ENCODE results near the gene FREM1.

FREM1 gene

GRCh38 chr9:14911046-14911445 is 818 bp upstream of the FREM1 start:
- no peak for DNase-seq

DNA sequence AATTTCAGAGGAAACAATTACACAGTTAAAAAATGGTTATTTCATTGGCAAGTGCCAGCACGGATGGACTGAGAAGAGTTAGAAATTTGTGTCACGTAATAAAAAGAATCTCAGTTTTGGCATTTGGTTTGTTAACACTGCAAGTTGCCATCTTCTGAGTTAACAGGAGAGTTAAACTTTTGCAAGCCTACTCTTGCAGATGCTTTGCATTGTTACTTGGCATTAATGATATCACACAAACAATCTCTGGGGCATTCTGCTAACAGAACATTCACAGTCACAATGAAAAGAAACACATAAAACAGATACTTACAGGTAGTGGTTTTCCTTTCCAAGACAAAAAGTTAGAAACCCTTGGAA is 647 bp downstream of the FREM1 start:
- DNase-seq: no peak

DNA sequence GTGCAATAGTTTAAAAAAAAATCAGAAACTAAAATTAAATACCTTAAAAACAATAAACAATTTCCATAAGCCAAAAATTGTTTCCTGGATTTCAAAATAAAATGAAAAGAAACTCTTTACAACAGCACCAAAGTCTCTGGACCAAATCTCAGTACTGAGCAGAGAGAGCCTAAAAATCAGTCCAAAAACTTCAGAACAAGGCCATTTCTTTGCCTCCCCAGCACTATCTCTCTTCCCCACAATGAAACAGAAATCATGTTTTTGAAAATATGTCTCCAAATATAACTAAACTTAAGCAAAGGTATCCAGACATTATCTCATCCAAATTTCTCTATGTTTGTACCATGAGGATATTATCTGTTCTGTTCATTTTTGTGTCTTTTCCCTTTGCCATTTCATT is 1.0 kb downstream of the FREM1 start:
- no peak for DNase-seq

GRCh38 chr9:14908295-14909180 is 1.7 kb downstream of the FREM1 start:
- DNase-seq: no peak

GRCh38 chr9:14907696-14908095 is 2.5 kb downstream of the FREM1 start:
- no peak for DNase-seq

GRCh38 chr9:14907360-14907685 is 2.9 kb downstream of the FREM1 start:
- DNase-seq: no peak

GRCh38 chr9:14906644-14907359 is 3.4 kb downstream of the FREM1 start:
- DNase-seq: no peak

DNA sequence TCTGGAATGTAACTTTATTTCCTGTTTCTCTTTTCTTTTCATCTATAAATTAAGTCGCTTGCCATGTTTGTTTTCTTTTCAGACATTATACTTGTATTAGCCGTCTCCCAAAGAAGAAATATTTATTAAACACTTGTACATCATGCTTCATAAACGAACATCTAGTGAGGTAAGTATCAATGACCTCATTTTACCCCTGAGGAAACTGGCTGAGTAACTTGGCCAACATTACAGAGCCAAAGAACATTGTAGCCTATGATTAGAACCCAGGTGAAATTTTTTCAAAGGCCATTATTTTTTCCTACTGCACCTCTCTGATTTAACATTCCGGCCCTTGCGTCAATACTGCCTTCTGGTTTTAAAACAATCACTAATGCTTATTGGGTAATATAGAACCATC is 4.2 kb downstream of the FREM1 start:
- no peak for DNase-seq

- DNase-seq: no peak
Observed at GRCh38 chr9:14903040-14903439, 7.2 kb downstream of the FREM1 start.

DNA sequence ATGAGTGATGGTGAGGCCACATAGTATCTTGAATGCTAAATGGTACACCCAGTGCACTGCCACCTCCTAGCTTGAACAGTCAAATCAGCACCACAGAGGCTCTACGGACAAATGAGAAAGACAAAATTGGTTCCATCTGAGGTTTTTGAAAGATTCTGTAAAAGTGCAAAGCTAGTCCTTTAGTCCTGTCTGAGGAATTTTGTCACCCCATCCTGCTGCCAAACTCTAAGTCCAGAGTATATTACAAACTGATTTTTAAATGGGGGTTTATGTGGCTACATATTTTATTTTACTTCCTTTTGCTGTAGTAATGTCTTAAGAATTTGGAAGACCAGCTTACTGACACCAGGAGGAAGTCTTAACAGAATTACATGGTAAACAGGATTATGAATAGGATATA is 7.7 kb downstream of the FREM1 start:
- no peak for DNase-seq

GRCh38 chr9:14899815-14900193 is 10.4 kb downstream of the FREM1 start:
- DNase-seq: no peak

- DNase-seq: no peak
Observed at GRCh38 chr9:14899042-14899814, 11.0 kb downstream of the FREM1 start.

- DNase-seq: no peak
Observed at GRCh38 chr9:14895806-14896205, 14.4 kb downstream of the FREM1 start.

GRCh38 chr9:14893280-14893679 is 16.9 kb downstream of the FREM1 start:
- DNase-seq: no peak

GRCh38 chr9:14891332-14891731 is 18.9 kb downstream of the FREM1 start:
- no peak for DNase-seq

- no peak for DNase-seq
Observed at GRCh38 chr9:14889451-14889850, 20.8 kb downstream of the FREM1 start.

GRCh38 chr9:14888875-14889274 is 21.4 kb downstream of the FREM1 start:
- DNase-seq: no peak

DNA sequence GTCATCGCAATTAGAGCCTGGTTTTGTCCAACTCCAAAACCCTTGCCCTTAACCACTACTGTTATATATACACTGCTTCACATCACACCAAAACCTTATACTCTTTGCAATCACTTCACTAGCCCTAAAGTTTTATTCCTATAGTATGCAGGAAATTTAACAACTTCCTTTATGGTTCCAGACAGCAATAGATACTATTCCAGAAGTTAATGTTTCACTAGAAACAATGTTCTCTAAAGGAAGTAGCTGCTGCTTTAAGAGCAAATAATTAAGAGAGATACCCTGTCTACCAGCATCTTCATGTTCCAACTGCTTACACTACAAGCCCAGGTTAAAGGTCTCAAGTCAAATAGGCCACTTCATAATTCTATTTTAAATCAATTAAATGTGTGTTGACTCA is 22.0 kb downstream of the FREM1 start:
- DNase-seq: no peak

DNA sequence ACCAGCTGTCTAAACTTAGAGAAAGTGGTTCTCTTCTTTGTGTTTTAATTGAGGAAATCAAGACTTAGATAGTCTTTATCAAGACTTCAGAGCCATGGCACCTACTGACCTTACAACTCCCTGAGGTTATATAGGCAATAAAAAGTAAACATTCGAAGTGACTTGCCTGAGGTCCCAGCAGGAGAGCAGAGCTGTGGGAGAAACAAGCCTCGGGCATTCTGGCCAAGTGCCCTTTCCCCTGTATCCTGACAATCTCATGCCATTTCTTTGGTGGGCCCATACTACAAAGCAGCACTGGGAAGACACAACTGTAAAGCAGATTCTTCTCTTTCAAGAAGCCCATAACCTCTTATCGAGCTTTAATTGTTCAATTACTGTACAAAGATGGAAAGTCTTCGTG is 23.1 kb downstream of the FREM1 start:
- no peak for DNase-seq

DNA sequence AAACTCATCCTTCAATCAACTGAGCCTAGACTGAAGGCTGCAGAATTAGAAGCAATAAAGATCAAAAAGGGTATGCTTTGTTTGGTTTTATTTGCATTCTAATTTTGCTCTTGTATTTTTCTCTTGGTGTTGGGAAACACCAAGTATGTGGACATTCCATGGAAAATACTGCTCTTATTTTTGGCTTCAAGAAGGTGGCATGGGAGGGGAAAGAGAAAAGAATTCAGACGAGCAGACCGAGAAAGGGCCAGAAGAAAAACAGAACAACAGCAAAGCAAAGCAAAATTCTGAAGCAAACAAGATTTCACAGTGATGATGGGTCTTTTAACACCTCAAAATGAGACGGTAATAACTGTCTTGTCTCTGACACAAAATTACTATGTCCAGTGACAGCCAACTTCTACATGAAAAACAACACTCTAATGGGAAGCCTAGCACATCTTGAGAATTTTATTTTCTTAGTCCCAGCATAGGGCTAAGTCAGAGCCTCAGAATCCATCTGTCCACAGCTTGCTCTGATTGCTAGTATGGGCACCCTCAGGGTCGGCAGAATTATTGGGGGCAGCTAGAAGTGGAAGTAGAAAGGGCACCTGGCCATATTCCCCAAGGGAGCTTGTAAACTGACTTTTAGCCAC is 26.8 kb downstream of the FREM1 start:
- no peak for DNase-seq

DNA sequence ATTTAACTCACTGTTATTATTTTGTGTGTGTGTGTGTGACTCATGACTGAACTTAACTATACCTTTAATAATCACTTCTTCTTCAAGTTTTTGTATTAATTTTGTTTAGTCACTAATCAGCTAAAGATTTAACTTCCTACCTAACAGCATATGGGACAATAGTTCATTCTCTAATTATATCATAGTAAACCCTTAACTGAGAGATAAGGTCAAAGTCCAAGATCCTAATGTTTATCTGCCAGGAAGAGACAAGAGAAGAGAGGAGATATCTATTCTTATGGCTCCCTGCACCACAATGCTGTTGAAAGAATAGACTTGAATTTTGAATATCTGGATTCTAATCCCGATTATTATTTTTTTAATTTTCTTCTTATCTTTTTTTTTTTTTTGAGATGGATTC is 28.1 kb downstream of the FREM1 start:
- DNase-seq: no peak

DNA sequence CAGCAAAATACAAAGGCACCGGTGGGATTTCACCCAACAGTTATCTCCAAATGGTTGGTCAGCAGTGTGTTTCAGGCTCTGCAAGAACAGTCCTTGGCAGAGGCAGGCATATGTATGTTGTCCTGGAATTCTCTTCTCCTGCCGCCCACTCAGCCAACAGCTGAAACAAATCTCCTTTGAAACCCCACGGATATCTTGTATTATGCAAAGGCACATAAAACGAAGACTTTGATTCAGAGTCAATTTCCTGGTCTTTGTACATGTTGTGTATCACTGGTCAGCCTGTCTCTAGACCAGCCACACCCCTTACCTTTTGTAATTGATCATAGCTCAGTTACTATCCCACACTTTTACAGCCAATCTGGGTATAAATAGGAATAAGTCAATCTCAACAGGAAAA is 29.2 kb downstream of the FREM1 start:
- DNase-seq: no peak

GRCh38 chr9:14870090-14870489 is 40.1 kb downstream of the FREM1 start:
- no peak for DNase-seq

Data from CD4-positive, alpha-beta T cell treated with Interleukin-21 for 1 hour (primary cell).